GM12878 (cell line): Measurements from ENCODE around the gene ZBTB16. TPM values are rescaled to one million over a fixed set of nuclear protein-coding genes. Genes with fewer than 3 reads are reported as not detected.

ENCODE experiments used
- ATAC-seq: fragments of 200-7000 bp; cut with Tn5 transposase; 3 replicates; pipeline ENCODE4 v1.9.1; 2020; ENCODE audit warnings: mild to moderate bottlenecking, moderate library complexity
- BruUV-seq: library from RNA; stranded (reverse); fragments of 400-500 nt; replicated peaks from 2 replicates; lab custom pipeline; 2021; lab: Mats Ljungman, UMichigan
- CTCF ChIA-PET: fragments of 300-600 bp; sonication (Branson Sonifier 250); formaldehyde crosslinking; extraction: SDS; loops from one replicate; lab custom pipeline; 2021; ENCODE audit warnings: inconsistent platforms; lab: Yijun Ruan, JAX
- POLR2A ChIA-PET: fragments of 350-600 bp; formaldehyde crosslinking; extraction: SDS; loops from one replicate; lab custom pipeline; 2021; ENCODE audit warnings: inconsistent platforms; lab: Charles Lee
- RAD21 ChIA-PET: fragments of 300-600 bp; sonication (Branson Sonifier 250); formaldehyde crosslinking; loops from one replicate; lab custom pipeline; 2023; ENCODE audit warnings: antibody characterized with exemption; ENCODE audit not compliant: unreplicated experiment; lab: Charles Lee
- SMC1A ChIA-PET: fragments of 300-600 bp; sonication (Branson Sonifier 250); formaldehyde crosslinking; loops from one replicate; lab custom pipeline; 2023; ENCODE audit not compliant: unreplicated experiment, uncharacterized antibody; lab: Charles Lee
- DNase-seq: peaks from one replicate; pipeline ENCODE4 v3.0.0-alpha.2; 2011; ENCODE audit warnings: low read depth, low spot score
- FAIRE-seq: peaks from 3 replicates; lab custom pipeline; 2011; peaks lifted over from hg19 to GRCh38; lab: Jason Lieb, UNC
- H2AFZ ChIP-seq: 2 replicates; pipeline ENCODE4 v1.6.0; 2011; ENCODE audit warnings: low read depth, low read length, control low read depth; ENCODE audit not compliant: control insufficient read depth
- H3K27ac ChIP-seq: 2 replicates; pipeline ENCODE4 v1.5.1; 2011; ENCODE audit warnings: control low read depth; ENCODE audit not compliant: control insufficient read depth, insufficient read depth
- H3K27me3 ChIP-seq, 2 experiments: replicated peaks in 1 of 2; 2 replicates each; pipeline versions ENCODE4 v1.6.0 to v1.6.1; 2011; ENCODE audit warnings: low read length in 1 of 2; ENCODE audit not compliant: control insufficient read depth in 2 of 2, insufficient read depth in 2 of 2
- H3K36me3 ChIP-seq, 2 experiments: 2 replicates each; pipeline ENCODE4 v1.5.1; 2011; ENCODE audit warnings: low read length in 1 of 2; ENCODE audit not compliant: control insufficient read depth in 2 of 2, insufficient read depth in 2 of 2
- H3K4me1 ChIP-seq: 2 replicates; pipeline ENCODE4 v1.6.1; 2011; ENCODE audit warnings: mild to moderate bottlenecking, low read length, moderate library complexity, mixed read lengths; ENCODE audit not compliant: control insufficient read depth, insufficient read depth
- H3K4me2 ChIP-seq: 2 replicates; pipeline ENCODE4 v1.6.0; 2011; ENCODE audit warnings: control low read depth; ENCODE audit not compliant: control insufficient read depth, insufficient read depth
- H3K4me3 ChIP-seq: fragments of 200-600 bp; sonication (generic); 2 replicates; pipeline ENCODE4 v1.5.1; 2016
- H3K79me2 ChIP-seq: 2 replicates; pipeline ENCODE4 v1.6.0; 2011; ENCODE audit warnings: low read length; ENCODE audit not compliant: control insufficient read depth, insufficient read depth
- H3K9ac ChIP-seq: 2 replicates; pipeline ENCODE4 v1.8.0; 2011; ENCODE audit warnings: low read length, control low read depth, mixed read lengths; ENCODE audit not compliant: control insufficient read depth, insufficient read depth
- H3K9me3 ChIP-seq: replicated peaks from 3 replicates; pipeline ENCODE4 v1.5.1; 2011; ENCODE audit warnings: mild to moderate bottlenecking, low read length; ENCODE audit not compliant: control insufficient read depth, insufficient read depth
- H4K20me1 ChIP-seq: 2 replicates; pipeline ENCODE4 v1.6.0; 2011; ENCODE audit not compliant: control insufficient read depth, insufficient read depth
- ATF2 ChIP-seq: IDR thresholded peaks from 2 replicates; pipeline ENCODE4 v1.6.1; 2012; ENCODE audit warnings: low read length, inconsistent platforms
- CBX5 ChIP-seq: sonication (generic); IDR thresholded peaks from 2 replicates; pipeline ENCODE4 v1.6.1; 2016; ENCODE audit warnings: low read depth, moderate library complexity, mild to moderate bottlenecking, inconsistent platforms
- FOXM1 ChIP-seq: IDR thresholded peaks from 2 replicates; pipeline ENCODE4 v1.6.1; 2012; ENCODE audit warnings: low read depth, mild to moderate bottlenecking, inconsistent platforms, low read length, moderate library complexity
- IKZF1 ChIP-seq: fragments of 450-650 bp; conservative IDR thresholded peaks from 2 replicates; pipeline ENCODE4 v1.6.1; 2017; ENCODE audit warnings: antibody characterized with exemption, mild to moderate bottlenecking
- JUNB ChIP-seq: IDR thresholded peaks from 2 replicates; pipeline ENCODE4 v1.6.1; 2016; ENCODE audit warnings: antibody characterized with exemption, mild to moderate bottlenecking
- MEF2A ChIP-seq: IDR thresholded peaks from 2 replicates; pipeline ENCODE4 v1.6.1; 2011; ENCODE audit warnings: low read depth, mild to moderate bottlenecking, low read length, moderate library complexity; ENCODE audit not compliant: insufficient read depth
- SPI1 ChIP-seq: IDR thresholded peaks from 2 replicates; pipeline ENCODE4 v1.6.1; 2011; ENCODE audit warnings: low read depth, mild to moderate bottlenecking, low read length, moderate library complexity, borderline replicate concordance; ENCODE audit not compliant: insufficient read depth
- ZZZ3 ChIP-seq: IDR thresholded peaks from 2 replicates; pipeline ENCODE4 v1.6.1; 2011; ENCODE audit warnings: low read depth; ENCODE audit not compliant: control insufficient read depth, insufficient read length
- WGBS: methylation state at CpG from one replicate; pipeline ENCODE4 v1.1.6; 2016; ENCODE audit warnings: low lambda C conversion rate; ENCODE audit not compliant: insufficient replicate concordance, insufficient coverage; ENCODE audit errors: missing lambda C conversion rate; 5-methylcytosine and 5-hydroxymethylcytosine counted together
- in situ Hi-C: fragments of 300-500 bp; cut with MboI; formaldehyde crosslinking; loops from 9 replicates; pipeline ENCODE4 v1.14.3; 2018; ENCODE audit warnings: mixed read lengths
- intact Hi-C: fragments of 100-400 bp; cut with micrococcal nuclease; formaldehyde crosslinking; loops from one replicate; pipeline ENCODE4 v1.14.2; 2022; ENCODE audit not compliant: unreplicated experiment
- polyA plus RNA-seq, 11 experiments: library from polyadenylated mRNA; depleted of rRNA in 4 of 11; unstranded in 6 of 11; stranded (reverse) in 5 of 11; fragments of >200 nt; fragmentation: Nextera tagmentation in 4 of 11; fragmentation: Illumina TruSeq in 1 of 11; extraction: Ambion mirVana in 4 of 11; extraction: Trizol in 1 of 11; gene quantifications; 1 replicate in 1 of 11; 2 replicates in 10 of 11; pipeline versions ENCODE4 v1.2.1 to v1.2.3, GENCODE V29; 2011 to 2016; ENCODE audit warnings: inconsistent platforms in 2 of 11, missing spikeins in 2 of 11, low read depth in 1 of 11
- total RNA-seq, 4 experiments: library from RNA; depleted of rRNA in 3 of 4; stranded (reverse); fragments of >200 nt in 3 of 4; fragmentation: Illumina TruSeq in 1 of 4; extraction: Trizol in 1 of 4; gene quantifications; 2 replicates each; pipeline versions ENCODE4 v1.2.1 to v1.2.3, GENCODE V29; 2013 to 2021

ZBTB16 gene
- total and polyA plus RNA-seq, 10 of the 15 experiments (the other 5 are each of a cell fraction or from before 2014, with no cell fraction given), result 0.38 TPM; not detected in 9

- no peak overlapping the region for H3K4me3 ChIP-seq
- ChIA-PET POLR2A (no interaction called here), SMC1A (no interaction called here), RAD21 (no interaction called here), CTCF (no interaction called here)
- H3K27ac ChIP-seq, result no peak overlapping the region
- H4K20me1 ChIP-seq, result no peaks in the 10 kb centered on the region
- no peak overlapping the region for H2AFZ ChIP-seq
- no peak for TF ChIP-seq CBX5
- no peak for TF ChIP-seq FOXM1
- TF ChIP-seq IKZF1, result no peak
- TF ChIP-seq JUNB, result peak; percentile 21; the same call in 1 of the 2 replicates
- 0 out of 2 replicates have a peak, but pooled peaks have one; percentile 18 for TF ChIP-seq ATF2
- no peak for TF ChIP-seq SPI1
- TF ChIP-seq ZZZ3, result no peak
- 0 out of 2 replicates have a peak, but pooled peaks have one; percentile 50 for TF ChIP-seq MEF2A
- H3K27me3 ChIP-seq, result peaks cover 3 to 5% of the 10 kb centered on the region in 2 experiments; a peak in 2 of 4 replicates
- in situ Hi-C loops, result no loop called here
- no peaks in the 10 kb centered on the region for H3K9me3 ChIP-seq
- ATAC-seq, result peak; percentile 43; the same call in 2 of the 3 replicates
- 10% methylated on average over 5 of the region's 5 CpGs for WGBS
- H3K9ac ChIP-seq, result no peak overlapping the region
- no peak for FAIRE-seq
- BruUV-seq, result no TSS peak
- no peak for DNase-seq
- intact Hi-C loops, result no loop called here
- H3K4me1 ChIP-seq, result no peaks in the 10 kb centered on the region
- no peaks in the 10 kb centered on the region for H3K36me3 ChIP-seq
- no peak overlapping the region for H3K4me2 ChIP-seq
- H3K79me2 ChIP-seq, result no peaks in the 10 kb centered on the region
Observed at GRCh38 chr11:114080219-114080618, 20.7 kb downstream of the ZBTB16 start.
